ENCODE data around the gene RAET1G.
"Not testable (repeated sequence)": the region's sequence is repeated elsewhere in the genome, so short reads cannot be mapped to it uniquely, and the experiment has no call there.

Gene RAET1G

DNA sequence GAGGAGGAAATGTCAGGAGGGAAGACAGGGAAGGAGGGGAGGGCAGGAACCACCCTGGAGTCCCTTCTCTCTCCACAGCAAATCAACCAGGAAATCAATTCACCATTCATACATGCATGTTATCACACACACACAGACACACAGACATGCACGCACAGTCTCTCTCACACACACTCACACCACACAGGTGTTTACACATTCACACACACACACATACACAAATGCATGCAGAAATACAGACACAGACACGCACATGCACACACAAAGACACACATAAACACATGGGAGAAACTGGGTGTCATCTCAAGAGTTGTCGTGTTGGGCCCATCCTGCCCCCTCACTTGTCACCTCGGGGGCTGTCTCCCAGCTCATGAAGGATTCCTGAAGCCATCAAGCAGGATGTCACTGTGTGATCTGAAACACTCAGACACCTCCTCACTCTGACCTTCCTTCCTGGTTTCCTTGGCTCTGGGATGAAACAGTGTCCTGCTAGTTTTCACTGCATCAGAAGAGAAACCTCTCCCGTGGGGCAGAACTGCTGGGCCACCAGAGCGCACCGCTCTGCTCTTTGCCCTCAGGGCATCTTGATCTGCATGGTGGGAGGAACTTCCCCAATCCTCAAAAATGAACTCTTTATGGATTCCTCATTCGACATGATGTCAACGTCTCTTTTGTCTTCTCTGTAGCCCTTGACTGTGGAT is 9.2 kb downstream of the RAET1G start:
- DNase-seq (ENCODE audit: low read depth in 2 of 2): no peak

DNA sequence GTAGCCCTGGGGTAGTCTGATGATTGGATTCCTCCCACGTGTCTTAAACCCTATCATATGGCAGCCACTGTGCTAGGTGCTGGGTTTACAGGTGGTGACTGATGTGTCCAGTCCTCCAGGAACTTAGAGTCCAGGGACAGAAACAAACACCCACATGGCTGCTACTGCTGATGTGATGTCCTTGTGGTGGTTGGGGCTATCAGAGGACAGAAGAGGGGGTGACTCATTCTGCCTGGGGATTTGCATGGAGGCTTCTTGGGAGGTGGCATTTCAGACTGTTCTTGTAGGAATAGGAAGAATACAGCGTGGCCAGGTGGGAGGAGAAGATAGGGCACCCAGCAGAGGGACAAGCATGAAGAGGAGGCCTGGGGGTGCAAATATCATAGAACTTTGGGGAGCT is 9.8 kb downstream of the RAET1G start:
- DNase-seq (ENCODE audit: low read depth in 2 of 2): no peak

DNA sequence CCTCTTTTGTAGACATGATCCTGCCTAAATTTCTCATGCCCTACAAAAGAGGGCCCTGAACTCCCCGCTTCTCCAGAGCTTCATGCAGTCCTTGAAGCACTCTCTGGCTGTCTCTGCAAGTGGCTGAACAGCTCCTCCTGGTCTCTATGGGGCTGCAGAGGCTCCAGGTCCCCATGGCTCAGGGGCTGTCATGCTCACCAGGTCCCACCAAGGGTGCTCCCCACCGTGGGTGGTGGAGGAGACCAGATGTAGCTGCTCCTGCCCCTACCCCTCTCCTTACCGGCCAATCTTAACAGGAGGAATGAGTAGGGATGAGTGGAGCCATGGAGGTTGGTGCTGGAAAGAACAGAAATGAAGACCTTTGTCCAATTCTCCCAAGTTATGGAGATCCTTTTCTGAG is 10.2 kb downstream of the RAET1G start:
- not testable (repeated sequence) for DNase-seq (ENCODE audit: low read depth in 2 of 2)

DNA sequence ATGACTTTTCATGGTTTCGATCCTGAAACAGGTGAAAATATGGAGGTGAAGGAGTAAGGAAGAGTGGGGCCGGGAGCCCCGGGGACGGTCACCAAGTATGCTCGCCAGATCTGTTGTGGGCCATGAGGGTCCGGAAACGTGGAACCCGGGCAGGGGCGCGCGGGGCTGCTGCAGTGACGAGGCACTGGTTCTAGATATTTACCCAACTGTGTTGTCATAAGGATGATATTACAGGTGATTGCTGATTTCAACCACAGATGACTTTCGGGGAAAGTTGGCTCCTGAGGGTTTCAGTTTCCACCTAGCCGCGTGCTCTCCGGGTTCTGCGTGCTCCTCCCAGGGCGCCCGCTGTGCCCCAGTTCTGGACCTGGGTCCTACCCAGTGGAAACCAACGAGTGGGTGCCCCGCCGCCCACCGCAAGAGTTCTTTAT is 12.2 kb downstream of the RAET1G start:
- no peak for DNase-seq (ENCODE audit: low read depth in 2 of 2)

DNA sequence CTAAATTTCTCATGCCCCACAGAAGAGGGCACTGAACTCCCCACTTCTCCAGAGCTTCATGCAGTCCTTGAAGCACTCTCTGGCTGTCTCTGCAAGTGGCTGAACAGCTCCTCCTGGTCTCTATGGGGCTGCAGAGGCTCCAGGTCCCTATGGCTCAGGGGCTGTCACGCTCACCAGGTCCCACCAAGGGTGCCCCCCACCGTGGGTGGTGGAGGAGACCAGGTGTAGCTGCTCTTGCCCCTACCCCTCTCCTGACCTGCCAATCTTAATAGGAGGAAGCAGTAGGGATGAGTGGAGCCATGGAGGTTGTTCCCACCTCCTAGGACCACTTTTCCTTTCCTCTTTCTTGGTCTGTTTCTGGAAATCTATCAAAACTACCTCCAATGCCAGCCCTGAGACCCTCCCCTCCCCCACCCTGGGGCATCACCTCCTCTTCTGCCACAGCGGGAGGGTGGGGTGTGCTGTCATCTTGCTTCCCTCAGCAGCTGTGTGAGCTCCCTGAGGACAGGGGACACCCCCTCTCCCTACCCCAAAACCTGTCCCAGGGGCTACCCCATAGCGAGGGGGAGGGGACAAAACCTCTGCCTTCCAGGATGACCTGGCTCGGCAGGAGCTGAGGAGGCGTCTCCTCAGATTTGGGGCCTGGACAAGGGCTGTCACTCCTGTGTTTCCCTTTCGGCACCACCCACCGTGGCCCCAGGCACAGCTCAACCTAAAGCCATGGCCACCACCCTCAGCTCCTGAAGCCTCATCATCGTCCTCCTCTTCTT is 13.0 kb downstream of the RAET1G start:
- DNase-seq (ENCODE audit: low read depth in 2 of 2): no peak

DNA sequence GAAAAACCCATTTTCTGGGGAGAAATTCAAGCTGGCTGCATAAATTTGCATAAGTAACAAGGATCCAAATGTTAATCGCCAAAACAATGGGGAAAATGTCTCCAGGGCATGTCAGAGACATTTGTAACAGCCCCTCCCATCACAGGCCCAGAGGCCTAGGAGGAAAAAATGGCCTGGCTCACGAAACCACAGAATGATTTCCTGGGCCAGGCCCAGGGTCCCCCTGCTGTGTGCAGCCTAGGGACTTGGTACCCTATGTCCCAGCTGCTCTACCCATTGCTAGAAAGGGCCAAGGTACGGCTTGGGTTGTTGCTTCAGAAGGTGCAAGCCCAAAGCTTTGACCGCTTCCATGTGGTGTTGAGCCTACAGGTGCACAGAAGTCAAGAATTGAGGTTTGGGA is 14.4 kb downstream of the RAET1G start:
- not testable (repeated sequence) for DNase-seq (ENCODE audit: low read depth in 2 of 2)

DNA sequence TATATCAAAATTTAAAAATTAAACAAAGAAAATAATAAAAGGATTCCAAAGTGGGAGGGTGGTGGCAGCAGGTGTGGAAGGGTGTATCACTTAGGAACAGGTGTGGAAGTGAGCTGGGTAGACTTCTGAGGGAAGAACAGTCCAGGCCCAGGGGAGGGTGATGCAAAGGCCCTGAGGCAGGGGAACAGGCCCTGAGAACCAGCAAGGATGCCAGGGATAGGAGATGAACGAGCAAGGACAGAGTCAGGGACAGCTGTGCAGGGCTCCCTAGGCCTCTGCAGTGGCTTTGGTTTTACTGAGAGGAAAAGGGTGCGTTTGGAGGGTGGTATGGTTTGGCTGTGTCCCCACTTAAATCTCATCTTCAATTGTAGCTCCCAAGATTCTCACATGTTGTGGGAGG is 15.6 kb downstream of the RAET1G start:
- no peak for DNase-seq (ENCODE audit: low read depth in 2 of 2)

DNA sequence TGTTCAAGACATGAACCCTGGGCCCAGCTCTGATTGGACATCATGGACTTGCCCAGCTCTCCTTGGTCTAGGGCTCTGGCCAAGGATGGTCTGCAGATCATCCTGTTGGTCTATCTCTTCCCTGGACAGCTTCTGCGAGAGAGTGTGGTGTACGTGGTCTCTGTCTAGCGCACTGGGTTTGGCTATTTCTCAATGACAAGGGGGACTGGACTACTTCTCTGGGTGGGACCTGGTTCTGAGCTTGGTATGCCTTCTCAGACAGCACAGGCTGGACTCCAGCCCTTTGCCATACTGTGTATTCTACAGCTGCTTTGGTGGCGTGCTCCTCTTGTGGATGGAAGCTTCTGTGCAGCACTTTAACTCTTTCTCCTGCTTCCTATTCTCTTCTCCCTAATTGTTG is 16.5 kb downstream of the RAET1G start:
- no peak for DNase-seq (ENCODE audit: low read depth in 2 of 2)

DNA sequence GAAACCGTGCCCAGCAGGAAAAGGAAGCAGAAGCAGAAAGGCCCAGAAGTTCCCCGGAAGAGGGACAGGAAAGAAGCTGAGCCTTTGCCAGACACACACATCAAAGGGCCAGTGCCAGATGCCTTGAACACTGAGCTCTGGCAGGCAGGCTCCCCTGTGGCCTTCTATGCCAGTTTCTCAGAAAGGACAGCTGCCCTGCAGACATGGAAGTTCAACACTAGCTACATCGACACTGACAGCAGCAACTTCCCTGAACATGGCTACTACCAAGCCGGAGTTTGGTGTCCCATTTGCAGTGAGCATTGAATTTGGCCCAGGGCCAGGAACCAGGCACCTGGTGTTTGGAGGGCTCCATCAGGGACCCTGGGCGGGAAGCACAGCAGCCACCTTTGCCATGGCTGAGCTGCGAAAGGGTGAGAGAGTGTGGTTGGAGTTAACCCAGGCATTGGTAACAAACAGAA is 17.0 kb downstream of the RAET1G start:
- DNase-seq (ENCODE audit: low read depth in 2 of 2): no peak

DNA sequence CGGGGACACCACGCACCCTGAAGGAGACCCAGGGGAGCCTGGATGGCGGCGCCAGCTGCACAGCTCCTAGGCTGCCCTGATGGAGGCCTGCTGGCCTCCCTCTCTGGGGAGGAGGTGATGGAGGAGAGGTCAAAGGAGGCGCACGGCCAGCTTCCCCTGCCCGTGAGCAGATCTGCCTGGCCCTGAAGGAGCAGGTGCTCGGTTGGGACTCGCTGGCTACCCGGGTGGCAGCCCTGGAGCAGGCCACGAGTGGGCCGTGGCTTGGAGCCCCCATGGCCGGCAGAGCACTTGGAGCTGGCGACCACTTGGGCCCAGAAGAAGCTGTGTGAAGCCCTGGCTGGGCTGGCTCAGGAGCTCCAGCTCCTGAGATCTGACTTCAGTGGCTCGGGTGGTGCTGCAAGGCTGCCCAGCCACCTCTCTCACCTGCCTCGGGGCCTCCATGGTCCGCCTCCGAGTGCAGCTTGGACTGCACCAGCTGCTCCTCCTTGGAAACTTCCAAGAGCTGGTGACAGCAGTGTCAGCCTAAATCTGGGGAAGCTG is 17.5 kb downstream of the RAET1G start:
- DNase-seq (ENCODE audit: low read depth in 2 of 2): no peak

DNA sequence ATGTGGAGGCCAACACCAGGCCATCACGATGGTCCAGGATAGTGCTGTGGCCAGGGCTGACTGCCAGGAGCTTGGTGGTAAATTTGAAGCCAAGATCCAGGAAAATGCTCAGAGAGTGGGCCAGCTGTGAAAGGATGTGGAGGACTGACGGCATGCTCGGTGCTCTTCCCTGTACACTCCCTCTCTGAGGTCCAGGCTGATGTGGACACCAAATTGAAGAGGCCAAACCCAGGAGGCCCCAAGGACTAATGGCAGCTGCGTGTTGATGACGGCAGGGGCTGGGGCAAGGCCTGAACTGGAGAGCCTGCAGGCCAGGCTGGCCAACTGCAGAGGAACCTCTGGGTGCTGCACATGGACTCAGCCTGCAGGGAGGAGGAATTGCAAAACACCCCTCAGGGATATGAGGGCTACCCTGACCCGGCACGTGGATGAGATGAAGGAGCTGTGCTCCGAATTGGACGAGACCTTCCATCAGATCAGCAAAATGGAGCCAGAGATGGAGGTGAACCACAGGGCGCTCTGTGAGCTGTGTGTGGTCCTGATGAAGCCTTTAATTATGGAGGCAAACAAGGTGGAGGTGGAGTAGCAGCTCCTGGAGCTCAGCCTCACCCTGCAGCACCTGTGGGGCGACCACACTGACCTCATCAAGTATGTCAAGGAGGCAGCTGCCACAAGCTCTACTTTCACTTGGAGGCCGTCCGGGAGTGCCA is 18.1 kb downstream of the RAET1G start:
- no peak for DNase-seq (ENCODE audit: low read depth in 2 of 2)

DNA sequence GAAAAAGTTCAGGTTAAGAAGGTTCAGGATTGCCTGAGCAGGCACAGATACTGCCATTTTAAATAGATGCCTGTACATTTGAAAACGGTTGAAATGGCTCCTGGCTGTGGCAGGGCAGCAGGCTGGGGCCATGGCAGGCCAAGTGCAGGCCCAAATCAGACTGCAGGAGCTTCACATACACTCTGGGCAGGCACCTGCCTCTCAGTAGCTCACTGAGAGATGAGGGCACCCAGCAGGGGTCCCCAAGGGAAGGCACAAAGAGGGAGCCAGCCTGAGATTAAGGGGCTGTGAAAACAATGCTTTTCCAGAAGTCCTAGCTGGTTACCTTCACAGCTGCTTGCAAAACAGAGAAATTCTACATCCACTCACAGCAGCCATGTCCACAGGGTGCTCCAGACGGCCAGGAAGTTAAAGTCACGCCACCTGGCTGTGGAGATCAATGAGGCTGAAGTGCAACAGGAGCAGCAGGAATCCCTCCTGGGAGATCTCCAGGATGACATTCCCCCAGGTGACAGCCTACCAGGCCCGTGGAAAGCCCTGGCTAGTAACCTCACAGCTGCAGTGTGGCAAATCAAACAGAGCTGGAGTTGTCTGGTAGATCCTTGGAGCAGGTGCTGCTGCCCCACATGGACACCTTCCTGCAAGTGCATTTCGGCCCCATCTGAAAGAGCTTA is 18.8 kb downstream of the RAET1G start:
- DNase-seq (ENCODE audit: low read depth in 2 of 2): no peak

DNA sequence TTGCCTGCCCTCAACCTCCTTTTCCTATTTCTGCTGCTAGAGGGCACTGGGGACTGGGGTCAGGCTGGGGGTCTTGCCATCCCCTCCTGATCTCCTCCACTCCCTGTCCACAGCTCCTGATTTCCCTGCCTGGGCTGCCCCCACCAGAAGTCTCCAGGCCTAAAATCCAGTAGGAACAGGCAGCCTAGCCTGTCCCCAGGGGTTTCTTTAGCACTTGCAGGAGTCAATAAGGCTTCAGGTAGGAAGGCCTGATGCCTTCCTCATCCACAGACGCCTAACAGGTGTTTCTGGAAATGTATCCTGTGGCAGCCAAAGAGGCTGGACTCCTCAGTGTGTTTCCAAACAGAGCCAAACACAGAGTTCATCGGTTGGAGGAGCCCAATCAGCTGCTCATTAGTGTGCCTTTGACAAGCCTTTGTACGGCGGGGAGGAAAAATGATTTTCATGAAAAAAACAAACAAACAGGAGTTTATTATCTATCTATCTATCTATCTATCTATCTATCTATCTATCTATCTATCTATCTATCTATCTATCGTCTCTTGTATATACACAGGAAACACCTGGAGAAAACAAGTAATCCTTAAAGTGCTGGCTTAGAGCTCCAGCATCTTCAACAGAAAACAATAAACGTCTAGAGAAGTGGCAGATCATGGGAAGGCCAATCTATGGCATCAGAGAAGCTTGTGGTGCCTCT is 21.3 kb downstream of the RAET1G start:
- DNase-seq (ENCODE audit: low read depth in 2 of 2): no peak

DNA sequence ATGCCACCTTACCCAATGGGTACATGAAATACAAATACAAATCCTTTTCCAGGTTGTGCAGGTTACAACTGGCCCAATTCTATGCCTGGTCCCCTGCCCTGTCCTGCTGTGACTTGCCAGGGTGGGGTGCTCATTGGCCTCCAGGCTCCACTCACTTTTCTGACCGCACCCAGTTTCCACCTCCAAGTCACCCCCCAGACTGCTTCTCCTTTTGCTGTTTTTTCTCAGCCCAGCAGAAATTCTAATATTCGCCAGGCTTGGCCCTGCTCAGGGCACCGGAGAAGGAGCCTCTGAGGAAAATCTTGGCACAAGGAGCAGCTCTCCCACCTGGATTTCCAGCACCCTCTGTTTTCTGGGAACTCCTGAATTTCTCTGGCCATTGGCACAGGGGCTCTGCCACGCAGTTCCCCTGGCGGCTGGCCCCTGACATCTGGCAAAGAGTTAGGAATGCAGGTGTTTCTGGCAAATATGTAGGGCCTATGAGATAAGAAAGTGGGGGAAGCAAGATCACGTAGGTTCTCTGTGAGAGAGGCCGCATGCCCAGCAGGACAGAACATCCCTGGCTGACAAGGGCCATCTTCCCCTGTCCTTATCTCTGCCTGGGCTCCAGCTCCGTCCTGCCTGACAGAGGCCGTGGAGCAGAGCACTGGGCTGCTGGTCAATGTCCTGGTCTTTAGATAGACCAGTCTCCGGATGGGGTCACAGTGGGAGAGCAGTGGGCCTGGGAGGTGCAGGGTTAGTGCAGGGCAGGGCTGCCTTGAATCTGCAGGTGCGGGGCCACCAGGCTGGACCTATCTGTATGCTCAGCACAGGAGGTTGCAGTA is 22.1 kb downstream of the RAET1G start:
- DNase-seq (ENCODE audit: low read depth in 2 of 2): no peak

DNA sequence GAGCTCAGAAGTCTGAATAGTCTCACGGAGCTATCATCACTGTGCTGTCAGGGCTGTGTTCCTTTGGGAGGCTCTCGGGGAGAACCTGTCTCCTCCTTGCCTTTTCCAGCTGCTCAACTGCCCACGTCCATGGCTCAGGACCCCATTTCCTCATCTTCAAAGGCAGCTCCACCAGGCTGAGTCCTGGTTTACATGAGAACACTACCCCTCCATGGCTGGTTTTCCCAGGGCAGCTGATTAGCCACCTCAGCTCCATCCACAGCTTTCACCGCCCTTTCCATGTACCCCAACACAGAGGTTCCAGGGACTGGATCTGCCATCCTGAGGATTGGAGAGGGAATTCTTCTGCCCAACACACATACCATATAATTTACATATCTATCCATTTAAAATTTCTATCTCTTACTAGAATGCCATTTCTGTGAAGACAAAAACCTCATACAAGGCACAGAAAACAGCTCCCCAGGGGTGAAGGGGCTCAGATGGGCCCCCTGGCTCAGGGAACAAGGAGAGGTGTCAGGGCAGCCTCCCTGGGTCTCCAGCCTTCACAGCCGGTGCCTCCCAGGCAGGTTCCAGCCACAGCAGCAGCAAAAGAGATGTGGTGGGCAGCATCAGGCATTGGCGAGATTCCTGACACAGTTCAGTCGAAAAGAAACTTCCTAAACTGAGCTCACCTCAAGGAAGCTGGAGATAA is 22.8 kb downstream of the RAET1G start:
- DNase-seq (ENCODE audit: low read depth in 2 of 2): no peak

DNA sequence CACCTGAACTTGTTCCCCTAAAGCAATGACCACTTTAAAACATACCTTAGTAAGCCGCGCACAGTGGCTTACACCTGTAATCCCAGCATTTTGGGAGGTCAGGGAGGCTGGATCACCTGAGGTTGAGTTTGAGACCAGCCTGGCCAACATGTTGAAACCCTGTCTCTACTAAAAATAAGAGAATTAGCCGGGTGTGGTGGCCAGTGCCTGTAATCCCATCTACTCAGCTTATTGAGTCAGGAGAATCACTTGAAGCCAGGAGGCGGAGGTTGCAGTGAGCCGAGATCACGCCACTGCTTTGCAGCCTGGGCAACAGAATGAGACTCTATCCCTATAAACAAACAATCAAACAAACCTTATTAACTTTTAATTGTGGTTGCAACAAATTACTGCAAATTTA is 23.4 kb downstream of the RAET1G start:
- DNase-seq (ENCODE audit: low read depth in 2 of 2): no peak

DNA sequence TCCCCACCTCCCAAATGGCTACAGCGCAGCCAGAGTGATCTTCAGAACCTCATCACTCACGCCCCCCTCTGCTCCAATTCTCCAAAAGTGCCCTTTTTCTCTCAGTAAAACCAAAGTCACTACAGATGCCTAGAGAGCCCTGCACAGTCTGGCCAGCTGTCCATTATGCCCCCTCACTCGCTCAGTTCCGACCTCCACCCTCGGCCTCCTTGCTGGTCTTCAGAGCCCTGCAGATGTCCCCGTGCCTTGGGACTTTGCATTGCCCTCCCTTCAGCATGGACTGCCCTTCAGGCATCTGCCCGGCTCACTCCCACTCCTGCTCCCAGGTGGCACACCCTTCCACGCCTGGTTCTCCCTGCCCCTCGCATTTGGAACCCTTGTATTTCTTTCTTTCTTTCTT is 24.0 kb downstream of the RAET1G start:
- DNase-seq (ENCODE audit: low read depth in 2 of 2): no peak

DNA sequence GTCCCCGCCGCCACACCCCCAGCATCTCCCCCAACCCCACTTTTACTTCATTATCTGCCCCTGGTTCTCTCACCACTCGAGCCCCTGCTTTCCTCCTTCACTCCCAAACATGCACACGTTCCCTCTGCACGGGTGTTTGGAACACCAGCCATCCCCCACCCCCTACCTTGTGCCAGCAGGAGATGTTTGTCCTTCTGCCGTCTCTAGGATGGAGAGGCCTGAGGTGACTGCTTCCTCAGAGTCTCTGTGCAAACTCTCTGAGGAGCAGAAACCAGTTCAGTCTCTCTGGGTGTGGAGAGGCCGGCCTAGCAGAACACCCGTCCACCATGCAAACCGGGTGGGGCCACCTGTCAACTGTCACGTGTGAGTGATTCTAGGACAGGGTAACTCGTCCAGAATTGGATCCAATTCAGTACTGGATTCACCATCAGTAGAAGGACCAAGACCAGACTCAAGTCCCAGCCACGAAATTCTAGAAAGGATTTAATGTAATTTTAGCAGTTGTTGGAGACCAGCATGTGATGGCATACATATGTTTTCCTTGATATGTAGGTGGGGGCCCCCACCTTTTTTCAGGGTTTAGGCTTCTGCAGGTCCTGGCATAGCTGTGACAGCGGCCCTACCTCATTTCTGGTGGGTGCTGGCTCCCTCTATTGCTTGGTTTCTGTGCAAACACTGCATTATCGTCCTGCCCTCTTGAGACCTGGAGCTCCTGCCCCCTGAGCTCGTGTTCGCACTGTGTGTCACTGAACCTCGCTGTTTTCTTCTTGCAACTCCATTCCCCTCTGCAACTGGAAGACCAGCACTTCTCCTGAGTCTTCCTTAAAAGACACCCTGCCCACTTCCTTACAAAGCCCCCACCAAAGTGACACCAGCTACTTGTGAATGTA is 24.8 kb downstream of the RAET1G start, which contains the start of gene RAET1E:
TSS of gene RAET1E (minus strand) at position 259 of the 890 bp plus-strand sequence. CDS start 7,212 bp downstream, outside the sequence.
- no peak for DNase-seq (ENCODE audit: low read depth in 2 of 2)
